ENCODE measurements around the gene ASB3. TPM values are rescaled to one million over a fixed set of nuclear protein-coding genes. Genes with fewer than 3 reads are reported as not detected.

ASB3 gene
- total RNA-seq, 2 donors from 2014 or later: 10.5 to 14.0 TPM

GRCh38 chr2:53630026-53630606, 156.6 kb downstream of the ASB3 start:
- 81 to 85% methylated on average over 7 of the region's 7 CpGs for WGBS, 2 donors
- H3K4me3 ChIP-seq: no peak overlapping the region
- H3K4me1 ChIP-seq: no peaks in the 10 kb centered on the region
- no peak overlapping the region for H3K27ac ChIP-seq
- H3K9me3 ChIP-seq: no peaks in the 10 kb centered on the region
- intact Hi-C loops (cut with DNase I): no loop called here
- H3K27me3 ChIP-seq: no peaks in the 10 kb centered on the region
- ATAC-seq: no peak
- no peak for DNase-seq
- no peaks in the 10 kb centered on the region for H3K36me3 ChIP-seq (replicated peaks in 1 of 2; ENCODE audit: insufficient read depth in 1 of 2, low read depth in 2 of 2)
- TF ChIP-seq POLR2A (IDR thresholded peaks at IDR 0.05): no peak
- TF ChIP-seq, protein P1, sequence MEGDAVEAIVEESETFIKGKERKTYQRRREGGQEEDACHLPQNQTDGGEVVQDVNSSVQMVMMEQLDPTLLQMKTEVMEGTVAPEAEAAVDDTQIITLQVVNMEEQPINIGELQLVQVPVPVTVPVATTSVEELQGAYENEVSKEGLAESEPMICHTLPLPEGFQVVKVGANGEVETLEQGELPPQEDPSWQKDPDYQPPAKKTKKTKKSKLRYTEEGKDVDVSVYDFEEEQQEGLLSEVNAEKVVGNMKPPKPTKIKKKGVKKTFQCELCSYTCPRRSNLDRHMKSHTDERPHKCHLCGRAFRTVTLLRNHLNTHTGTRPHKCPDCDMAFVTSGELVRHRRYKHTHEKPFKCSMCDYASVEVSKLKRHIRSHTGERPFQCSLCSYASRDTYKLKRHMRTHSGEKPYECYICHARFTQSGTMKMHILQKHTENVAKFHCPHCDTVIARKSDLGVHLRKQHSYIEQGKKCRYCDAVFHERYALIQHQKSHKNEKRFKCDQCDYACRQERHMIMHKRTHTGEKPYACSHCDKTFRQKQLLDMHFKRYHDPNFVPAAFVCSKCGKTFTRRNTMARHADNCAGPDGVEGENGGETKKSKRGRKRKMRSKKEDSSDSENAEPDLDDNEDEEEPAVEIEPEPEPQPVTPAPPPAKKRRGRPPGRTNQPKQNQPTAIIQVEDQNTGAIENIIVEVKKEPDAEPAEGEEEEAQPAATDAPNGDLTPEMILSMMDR (IDR thresholded peaks at IDR 0.05): no peak

DNA sequence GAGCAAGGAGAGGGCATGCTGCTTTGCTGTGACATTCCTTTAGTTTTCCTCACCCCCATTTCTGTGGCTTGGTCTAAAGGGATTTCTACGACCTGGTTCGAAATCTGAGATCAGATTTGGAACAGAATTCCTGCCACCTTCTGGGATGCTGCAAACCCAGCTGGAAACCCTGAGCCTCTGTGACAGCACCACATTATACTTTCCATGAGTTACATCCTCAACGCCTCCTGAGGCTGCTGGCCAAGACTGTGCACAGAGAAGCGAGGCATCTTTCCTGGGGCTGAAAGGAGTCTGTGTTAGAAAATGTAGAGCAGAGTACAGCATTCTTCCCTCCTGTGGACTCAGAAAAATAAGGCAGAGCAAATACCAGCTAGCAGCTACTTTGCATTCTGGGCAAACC, 157.3 kb downstream of the ASB3 start:
- Histone ChIP-seq H3K9me3 (no peaks in the 10 kb centered on the region), H3K27ac (no peak overlapping the region), H3K27me3 (no peaks in the 10 kb centered on the region), H3K4me1 (no peaks in the 10 kb centered on the region), H3K4me3 (no peak overlapping the region), H3K36me3 (replicated peaks in 1 of 2; ENCODE audit: insufficient read depth in 1 of 2, low read depth in 2 of 2) (no peaks in the 10 kb centered on the region)
- TF ChIP-seq, protein P1 (IDR thresholded peaks at IDR 0.05): no peak
- TF ChIP-seq POLR2A (IDR thresholded peaks at IDR 0.05): no peak
- 61 to 64% methylated on average over 4 of the region's 4 CpGs for WGBS, 2 donors
- intact Hi-C loops (cut with DNase I): no loop called here
- DNase-seq (no peak), ATAC-seq (no peak)

DNA sequence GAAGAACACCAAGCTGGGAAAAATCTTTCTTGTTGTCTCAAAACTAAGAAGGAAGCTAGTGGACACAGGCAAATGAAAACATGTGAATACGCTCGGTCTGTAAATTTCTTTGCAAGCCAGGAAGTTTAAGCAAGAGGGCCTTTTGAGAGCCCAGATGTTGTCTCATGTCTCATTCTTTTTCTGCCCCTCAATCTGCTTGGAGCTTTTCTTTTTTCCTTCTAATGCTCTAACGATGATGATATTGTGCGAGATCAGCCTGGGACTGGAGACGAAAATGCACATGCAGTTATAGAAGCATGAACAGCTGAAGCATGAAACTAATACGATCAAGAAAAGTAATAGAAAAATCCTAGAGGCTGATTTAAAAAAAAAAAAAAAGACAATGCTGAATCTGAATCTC, 157.8 kb downstream of the ASB3 start:
- Histone ChIP-seq H3K9me3 (no peaks in the 10 kb centered on the region), H3K36me3 (replicated peaks in 1 of 2; ENCODE audit: insufficient read depth in 1 of 2, low read depth in 2 of 2) (no peaks in the 10 kb centered on the region), H3K27ac (no peak overlapping the region), H3K27me3 (no peaks in the 10 kb centered on the region), H3K4me1 (no peaks in the 10 kb centered on the region), H3K4me3 (no peak overlapping the region)
- DNase-seq (no peak), ATAC-seq (no peak)
- intact Hi-C loops (cut with DNase I): no loop called here
- WGBS, 2 donors: 77 to 86% methylated on average over 6 of the region's 6 CpGs
- TF ChIP-seq POLR2A (IDR thresholded peaks at IDR 0.05): no peak
- TF ChIP-seq, protein P1 (IDR thresholded peaks at IDR 0.05): no peak

GRCh38 chr2:53622141-53622540, 164.6 kb downstream of the ASB3 start:
- intact Hi-C loops (cut with DNase I): no loop called here
- H3K4me3 ChIP-seq: no peak overlapping the region
- TF ChIP-seq, protein P1 (IDR thresholded peaks at IDR 0.05): no peak
- no peak for TF ChIP-seq POLR2A (IDR thresholded peaks at IDR 0.05)

GRCh38 chr2:53620981-53621380, 165.8 kb downstream of the ASB3 start:
- no peak overlapping the region for H3K4me3 ChIP-seq
- no peaks in the 10 kb centered on the region for H3K36me3 ChIP-seq (replicated peaks in 1 of 2; ENCODE audit: insufficient read depth in 1 of 2, low read depth in 2 of 2)
- DNase-seq: no peak
- no peaks in the 10 kb centered on the region for H3K9me3 ChIP-seq
- no peak for TF ChIP-seq POLR2A (IDR thresholded peaks at IDR 0.05)
- TF ChIP-seq, protein P1 (IDR thresholded peaks at IDR 0.05): no peak
- H3K4me1 ChIP-seq: no peaks in the 10 kb centered on the region
- WGBS, 2 donors: 70 to 81% methylated on average over 2 of the region's 2 CpGs
- H3K27ac ChIP-seq: no peak overlapping the region
- intact Hi-C loops (cut with DNase I): no loop called here
- ATAC-seq: no peak
- no peaks in the 10 kb centered on the region for H3K27me3 ChIP-seq

More at GRCh38 chr2:53622141-53622540, 164.6 kb downstream of the ASB3 start:
- Histone ChIP-seq H3K9me3 (no peaks in the 10 kb centered on the region), H3K27me3 (no peaks in the 10 kb centered on the region), H3K27ac (no peak overlapping the region), H3K36me3 (replicated peaks in 1 of 2; ENCODE audit: insufficient read depth in 1 of 2, low read depth in 2 of 2) (no peaks in the 10 kb centered on the region), H3K4me1 (no peaks in the 10 kb centered on the region)
- ATAC-seq: no peak
- no peak for DNase-seq

Data from body of pancreas (tissue), 4 donors.